HG03039 (cell line): ENCODE results near the gene PTTG1IP.

Experiments
- ATAC-seq: cut with Tn5 transposase; IDR thresholded peaks from one replicate; pipeline ENCODE4 v1.9.1; 2021; ENCODE audit warnings: mild to moderate bottlenecking, moderate library complexity; ENCODE audit not compliant: unreplicated experiment

PTTG1IP gene

DNA sequence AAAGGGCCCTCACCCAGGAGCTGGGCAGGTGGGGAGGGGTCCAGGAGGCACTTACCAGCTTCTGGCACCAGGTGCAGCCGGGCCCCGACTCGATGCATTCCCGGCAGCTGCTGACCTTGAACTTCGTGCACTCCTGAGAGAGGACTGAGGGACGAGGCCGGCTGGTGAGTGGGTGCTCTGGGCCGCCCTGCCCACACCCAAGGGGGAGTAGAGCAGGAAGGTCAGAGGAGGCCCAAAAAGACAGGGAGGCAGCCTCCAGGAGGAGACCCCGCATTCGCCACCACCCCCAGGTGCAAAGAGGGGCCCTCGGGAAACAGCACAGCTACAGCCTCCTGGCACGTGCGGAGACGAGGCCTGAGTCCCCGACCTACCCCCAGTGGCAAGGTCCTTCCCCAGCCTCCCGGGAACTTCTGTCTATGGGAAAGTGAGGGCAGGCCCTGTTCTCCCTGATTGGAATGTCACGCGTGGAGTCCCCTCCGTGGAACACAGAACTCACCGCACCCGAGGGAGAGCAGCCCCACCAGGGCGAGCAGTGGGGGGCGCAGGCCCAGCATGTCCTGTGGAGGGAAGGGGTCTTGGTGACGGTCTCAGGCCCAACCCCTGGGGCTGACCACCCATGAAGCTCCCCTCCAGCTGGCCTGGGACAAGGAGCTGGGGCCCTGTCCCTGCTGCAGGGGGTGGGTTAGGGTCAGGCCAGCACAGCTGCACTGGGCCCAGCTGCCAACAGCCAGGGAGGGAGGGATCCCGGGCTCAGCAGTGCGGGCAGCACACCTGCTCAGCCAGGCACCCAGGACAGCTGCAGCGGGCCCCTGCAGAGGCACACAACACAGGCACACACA, 37.0 kb upstream of the PTTG1IP start:
- no peak for ATAC-seq

DNA sequence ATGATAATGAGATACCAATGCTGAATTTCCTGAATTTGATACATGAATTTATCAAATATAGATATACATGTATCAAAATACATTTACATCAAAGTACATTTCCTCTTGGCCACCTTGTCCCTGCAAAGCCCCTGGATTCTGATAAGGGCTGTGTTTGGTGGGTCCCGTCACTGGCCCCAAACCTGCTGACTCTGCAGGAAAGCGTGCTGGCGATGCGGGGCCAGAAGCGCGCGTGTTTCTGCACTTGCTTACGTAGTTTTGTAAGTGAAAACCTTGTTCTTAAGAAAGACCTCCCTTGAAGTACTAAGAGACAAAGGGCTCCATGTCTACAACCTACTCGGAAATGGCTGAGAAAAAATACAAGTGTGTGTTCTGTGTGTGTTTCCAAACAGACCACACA, 36.2 kb upstream of the PTTG1IP start:
- ATAC-seq, result no peak

DNA sequence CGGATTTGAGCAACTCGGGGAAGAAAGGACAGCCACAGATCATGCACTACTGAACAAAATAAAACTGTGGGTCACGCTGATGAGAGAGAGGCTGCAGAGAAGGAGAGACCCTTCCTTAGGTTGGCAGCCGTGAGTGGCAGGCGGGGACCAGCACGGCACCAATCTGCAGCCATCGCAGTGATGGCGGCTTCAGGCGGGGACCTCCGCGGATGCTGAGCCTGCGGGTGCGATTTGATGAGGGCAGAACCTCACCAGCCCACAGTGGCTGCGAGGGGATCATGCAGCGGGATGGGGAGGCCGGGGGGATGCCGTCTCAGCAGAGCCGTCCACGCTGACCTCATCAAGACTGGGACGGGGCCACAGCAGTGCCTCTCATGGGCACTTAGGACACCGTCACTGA, 35.4 kb upstream of the PTTG1IP start:
- ATAC-seq, result no peak

DNA sequence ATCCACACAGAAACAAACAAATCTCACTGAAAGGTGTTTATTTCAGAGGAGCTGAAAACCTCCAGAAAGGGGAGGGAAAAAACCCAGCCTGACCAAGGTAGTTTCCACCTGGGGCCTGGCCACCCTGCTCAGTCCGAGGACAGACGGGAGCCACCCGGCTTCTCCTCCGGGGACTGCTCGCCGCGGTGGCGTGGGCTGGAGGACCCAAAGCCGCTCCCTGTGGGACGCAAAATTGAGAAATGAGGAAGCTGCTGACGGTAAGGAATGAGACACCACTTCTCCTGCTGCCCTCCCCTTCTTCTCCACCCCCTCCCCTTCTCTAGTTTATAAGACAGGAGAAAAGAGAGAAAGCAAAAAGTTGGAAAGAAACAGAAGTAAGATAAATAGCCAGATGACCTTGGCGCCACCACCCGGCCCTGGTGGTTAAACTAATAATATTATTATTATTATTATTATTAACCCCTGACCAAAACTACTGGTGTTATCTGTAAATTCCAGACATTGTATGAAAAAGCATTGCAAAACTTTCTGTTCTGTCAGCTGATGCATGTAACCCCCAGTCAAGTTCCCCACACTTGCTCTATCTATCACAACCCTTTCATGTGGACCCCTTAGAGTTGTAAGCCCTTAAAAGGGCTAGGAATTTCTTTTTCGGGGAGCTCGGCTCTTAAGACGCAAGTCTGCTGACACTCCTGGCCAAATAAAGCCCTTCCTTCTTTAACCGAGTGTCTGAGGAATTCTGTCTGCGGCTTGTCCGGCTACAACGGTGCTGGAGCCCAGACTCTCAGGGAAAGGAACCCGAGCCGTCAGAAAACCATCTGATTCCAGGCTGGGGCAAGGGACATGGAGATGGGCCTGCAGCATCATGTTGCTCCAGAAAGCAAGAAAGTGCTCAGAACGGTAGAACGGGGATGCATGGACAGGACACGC, 34.7 kb upstream of the PTTG1IP start:
- ATAC-seq, result no peak

DNA sequence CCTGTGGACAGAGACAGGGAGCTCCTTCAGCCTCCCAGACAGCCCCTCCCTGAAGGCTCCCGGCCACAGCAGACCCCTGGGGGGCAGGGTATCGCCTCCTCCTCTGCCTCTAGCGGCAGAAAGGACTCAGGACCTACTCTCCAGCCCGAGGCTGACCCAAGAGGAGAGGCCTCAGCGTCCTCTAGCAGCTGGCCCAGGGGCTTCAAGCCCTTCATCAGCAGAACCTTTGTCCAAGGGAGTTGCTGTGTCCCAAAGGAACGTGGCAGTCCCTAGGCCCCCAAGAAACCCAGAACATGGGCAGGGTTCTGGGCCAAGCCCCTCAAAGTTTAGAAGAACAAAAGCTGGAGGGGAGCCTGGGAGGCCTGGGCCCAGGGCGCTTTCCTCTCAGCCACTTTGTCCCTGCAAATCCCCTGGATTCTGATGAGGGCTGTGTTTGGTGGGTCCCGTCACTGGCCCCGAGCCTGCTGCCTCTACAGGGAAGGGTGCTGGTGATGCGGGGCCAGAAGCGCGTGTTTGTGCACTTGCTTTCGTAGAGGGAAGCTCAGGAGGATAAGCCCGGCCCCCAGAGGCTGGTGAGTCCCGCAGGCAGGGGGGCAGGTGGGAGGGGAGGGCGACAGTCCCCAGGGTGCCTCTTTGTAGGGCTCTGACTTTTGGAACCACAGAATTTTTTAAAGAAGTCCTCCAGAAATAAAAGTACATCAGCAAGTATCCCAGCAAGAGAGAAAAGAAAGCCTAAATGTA, 33.9 kb upstream of the PTTG1IP start:
- no peak for ATAC-seq

DNA sequence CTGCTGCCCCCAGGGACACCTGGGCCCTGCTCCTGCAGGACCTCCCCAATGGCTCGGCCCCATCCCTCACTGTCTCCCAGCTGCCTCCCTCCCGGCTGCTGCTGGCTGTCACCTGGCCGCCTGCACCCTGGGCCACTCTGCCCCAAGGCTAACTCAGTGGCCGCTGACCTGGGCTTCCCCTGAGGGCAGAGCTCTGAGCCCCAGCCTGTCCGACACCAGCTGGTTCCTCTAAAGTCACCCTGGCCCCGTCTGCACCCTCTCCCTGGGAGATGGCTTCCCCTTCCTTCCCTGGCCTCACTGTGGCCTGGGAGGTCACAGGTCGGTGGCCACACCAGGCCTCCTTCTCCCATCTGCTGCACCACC, 32.2 kb upstream of the PTTG1IP start:
- no peak for ATAC-seq

DNA sequence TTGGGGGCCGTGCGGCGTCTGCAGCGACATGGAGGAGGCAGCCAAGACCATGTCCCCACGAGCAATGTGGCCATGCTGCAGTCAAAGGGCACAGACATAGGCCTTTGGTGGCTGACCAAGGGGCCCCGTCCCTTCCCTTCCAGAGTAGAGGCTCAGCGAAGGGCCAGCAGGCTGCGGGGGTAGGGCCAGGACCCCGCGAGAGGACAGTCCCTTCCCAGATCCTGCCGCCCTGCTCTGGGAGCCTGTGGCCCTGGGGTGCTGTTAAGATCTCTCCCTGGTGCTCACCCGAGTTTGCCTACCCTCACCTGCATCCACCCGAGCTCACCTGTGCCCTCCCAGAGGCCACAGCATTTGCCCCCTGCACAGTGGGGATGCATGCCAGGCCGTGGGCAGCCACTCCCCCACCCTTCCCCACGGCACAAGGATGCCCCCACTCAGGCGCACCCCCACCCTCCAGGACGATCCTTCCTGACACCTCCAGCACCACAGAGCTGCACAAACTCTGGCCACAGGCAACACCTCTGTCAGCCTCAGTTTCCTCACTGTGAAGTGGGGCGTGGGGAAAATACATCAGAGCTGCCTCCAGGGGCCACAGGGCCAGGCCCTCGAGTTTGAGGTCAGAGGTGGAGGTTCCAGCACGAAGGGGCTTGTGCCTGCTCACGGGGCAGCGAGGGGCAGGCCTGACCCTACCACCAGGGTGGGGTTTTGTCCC, 31.7 kb upstream of the PTTG1IP start:
- ATAC-seq, result no peak

DNA sequence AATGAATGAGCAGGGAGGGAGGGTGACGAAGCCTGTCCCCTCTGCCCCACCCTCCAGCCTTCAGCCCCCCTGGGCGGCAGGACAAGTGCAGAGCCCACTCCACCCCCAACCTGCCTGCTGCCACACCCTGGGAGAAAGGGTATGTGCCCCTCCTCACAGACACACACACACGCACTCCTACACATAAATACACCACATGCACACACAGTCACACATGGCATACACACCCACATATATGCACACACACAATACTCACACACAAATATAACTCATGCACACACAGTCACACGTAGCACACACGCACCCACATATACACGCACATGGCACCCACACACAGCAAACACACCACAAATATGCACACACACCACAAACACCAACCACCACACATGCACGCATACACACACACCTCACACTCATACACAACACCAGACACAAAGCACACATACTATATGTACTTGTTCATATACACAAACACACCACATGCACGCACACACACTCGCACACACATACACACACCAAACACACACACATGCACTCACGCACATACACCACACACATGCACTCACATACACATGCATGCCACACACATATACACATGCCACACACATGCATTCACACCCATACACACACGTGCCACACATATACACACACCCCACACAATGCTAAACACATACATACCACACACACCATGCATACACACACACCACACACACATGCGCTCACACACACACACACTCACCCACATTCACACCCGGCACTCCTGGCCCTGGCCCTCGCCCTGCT, 30.8 kb upstream of the PTTG1IP start:
- no peak for ATAC-seq

DNA sequence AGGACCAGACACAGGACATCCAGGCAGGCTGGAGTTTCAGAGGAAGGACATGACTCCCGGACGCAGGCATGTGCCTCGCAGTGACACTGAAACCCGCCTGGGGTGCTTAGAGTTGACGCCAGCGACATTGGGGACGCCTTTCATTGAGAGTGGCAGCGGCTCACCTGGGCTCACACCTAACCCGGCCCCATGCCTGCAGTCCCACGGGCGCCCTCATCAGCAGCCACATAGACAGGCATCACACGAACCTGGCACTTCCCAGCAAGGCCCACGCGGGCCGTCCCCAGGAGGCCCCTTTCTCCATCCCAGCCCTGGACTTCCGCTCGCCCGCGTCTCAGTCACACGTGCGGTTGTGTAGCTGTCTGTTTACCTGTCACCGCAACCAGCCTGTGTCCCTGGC, 30.2 kb upstream of the PTTG1IP start:
- no peak for ATAC-seq

DNA sequence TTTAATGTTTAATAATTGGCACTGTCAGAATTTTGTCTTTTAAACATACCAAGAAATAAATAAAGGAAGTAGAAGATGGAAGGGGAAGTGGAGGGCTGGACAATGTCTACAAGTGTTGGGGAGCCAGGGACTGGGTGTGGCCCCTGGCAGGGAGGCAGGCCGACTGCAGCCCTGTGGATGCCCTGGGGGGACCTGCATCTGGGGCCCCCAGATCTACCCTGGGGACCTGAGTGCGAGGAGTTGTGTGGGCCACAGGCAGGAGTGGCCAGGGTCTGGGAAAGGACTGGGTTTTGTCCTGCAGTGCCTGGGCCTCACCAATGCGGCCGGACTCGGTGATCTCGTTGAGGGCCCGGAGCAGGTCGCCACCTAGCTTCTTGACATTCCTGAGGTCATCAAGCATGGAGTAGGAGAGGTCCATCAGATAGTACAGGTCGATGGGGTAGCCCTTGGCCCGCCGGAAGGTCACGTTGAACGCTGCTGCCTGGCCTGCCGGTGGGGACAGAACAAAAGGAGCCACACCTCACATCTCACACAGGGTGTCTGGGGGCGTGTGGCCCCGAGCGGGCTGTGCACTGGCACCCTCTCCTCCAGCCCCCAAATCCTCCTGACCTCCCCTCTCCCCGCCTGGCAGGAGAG, 29.7 kb upstream of the PTTG1IP start:
- no peak for ATAC-seq

DNA sequence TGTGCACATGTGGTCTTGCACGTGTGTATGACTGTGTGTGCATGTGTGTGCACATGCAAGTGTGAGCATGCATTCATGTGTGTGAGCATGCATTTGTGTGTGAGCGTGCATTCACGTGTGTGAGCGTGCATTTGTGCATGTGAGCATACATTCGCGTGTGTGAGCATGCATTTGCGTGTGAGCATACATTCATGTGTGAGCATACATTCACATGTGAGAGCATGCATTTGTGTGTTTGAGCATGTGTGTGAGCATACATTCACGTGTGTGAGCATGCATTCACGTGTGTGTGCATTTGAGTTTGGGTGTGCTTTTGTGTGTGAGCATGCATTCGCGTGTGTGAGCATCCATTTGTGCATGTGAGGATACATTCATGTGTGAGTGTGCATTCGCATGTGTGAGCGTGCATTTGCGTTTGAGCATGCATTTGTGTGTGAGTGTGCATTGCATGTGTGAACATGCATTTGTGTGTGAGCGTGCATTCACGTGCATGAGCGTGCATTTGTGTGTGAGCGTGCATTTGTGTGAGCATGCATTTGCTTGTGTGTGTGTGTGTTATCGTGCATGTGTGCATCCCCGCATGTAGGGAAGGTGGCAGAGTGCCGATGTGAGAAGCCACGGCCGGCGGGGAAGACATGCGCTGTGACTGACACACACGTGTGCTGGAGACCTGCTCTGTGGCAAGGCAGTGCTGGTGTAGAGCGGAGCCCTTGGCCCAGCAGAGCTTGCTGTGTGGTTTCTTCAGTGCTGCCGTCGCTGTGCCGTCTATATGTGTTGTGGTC, 29.0 kb upstream of the PTTG1IP start:
- no peak for ATAC-seq

DNA sequence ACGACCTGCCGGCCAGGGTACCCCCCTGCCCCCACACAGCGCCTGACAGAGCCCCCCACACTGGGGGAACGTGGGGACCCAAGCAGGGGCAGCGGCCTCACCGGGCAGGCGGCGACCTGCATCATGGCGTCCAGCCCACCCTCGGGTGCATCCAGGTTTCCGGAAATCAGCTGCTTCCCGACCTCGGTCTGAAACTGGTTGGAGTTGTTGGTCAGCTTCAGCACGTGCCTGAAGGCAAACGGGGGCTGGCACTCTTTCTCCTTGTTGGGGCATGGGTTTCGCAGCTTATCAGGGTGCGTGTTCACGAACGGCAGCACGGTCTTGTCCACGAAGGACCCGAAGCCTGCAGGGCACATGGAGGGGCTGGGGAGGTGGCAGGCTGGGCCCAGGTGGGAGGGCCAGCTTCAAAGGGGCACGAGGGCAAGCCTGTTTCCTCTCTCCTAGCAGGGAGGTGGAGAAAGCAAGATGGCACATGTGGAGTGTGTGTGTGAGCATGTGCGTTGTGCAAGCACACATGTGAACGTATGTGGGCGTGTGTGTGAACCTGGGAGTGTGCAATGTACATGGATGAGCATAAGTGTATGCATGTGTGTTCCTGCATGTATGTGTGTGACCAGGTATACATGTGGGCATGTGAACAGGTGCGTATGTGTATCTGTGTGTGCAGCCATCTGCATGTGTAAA, 28.0 kb upstream of the PTTG1IP start:
- ATAC-seq, result no peak

DNA sequence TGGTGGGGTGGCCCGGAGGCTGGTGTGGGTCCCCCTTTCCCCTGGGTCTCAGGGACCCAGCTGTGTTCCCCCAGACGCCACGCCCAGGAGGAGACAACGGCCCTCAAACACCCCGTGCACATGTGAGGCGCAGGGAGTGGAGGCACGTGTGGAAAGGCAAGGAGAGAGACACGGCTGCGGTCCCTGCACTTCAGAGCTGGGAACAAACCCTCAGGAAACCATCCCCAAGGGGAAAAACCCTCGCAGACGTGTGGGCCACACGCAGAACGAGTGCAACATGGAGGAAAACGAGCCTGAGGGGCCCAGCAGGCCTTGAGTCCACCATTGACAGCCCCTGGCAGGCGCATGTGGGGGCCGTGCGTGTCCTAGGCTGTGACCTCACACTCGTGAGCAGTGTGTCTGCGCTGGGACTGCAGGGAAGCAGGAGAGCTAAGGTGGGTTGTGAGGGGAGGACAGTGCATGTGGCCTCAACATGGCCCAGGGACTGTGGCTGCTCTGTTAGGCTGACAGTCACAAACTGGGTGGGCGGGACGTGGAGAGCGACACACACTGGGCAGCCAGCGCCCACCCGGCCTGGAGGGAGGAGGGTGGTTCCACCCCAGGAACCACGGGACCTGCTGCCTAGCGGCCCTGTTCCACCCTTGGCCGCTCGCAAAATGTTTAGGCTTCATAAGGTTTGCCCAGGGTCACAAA, 27.2 kb upstream of the PTTG1IP start:
- ATAC-seq, result no peak

DNA sequence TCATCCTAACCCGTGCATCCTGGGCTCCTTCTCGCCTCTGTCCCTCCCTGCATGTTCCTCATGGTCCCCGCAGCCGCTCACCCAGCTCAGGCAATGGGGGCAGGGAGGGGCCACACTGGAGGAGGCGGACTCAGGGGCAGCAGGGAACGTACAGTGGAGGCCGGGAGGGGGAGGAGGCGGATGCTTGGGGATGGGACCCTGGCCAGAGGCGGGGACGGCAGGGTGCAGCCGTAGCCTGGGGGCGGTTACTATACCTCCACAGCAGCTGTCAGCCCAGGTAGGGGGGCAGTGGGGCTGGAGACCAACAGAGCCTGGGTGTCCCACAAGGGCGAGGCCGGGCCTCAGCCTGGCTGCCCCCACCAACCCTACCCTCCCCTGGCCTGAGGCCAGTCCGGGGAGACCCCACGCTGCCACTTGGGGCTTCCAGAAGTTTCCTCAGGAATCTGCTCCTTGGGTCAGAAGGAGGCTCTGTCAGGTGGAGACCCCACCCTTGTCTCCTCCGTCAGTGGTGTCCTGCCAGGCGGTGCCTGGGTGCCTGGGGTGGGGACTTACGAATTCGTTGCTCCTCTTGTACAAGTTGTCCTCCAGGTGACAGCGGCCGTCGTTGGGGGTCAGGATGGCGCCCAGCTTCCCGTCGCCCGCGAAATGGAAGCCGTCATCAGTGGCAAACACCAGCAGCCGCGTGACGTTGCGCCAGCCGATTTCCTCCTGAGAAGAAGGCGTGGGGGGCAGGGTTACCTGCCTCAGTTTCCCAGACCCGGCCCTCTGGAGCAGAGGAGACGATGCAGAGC, 26.5 kb upstream of the PTTG1IP start:
- no peak for ATAC-seq

DNA sequence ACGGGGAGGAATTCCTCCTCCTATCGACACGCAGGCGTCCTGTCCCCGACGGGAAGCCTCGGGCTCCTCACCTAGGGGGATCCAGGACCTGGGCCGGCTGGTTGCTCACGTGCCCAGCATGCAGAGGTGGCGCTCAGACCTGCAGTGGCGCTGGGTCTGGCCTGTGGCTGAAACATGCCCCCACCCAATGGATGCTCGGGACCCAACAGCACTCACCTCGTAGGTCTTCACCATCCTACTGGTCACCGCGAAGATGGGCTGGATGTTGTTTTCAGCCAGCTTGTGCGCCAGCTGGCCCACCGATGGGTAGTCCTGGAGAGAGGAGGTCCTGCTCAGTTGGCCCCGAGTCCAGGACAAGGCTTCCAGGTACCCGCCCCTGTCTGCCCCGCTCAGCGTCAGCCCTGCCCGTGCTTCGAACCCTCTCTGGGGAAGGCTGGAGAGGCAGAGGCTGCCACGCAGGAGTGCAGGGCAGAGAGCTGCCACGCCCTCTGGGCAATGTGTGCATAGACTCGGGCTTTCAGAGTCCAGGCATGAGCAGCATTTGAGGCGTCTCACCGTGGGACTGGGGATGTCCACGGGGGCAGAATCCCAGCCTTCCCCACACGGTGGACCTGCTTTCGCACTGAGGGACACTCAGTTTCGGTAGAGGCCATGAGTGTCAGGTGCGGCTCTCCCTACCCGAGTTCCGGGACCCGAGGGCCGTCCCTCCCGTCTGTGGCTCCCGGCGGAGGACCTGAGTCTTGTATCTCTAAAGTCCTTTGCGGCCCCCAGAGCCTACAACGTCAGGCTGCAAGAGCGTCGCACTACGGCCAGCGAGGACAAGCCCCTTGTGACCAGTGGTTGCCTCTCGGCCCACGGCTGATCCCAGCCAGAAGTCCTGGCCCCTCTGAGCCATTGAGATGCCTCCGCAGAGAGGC, 25.6 kb upstream of the PTTG1IP start:
- ATAC-seq, result no peak

DNA sequence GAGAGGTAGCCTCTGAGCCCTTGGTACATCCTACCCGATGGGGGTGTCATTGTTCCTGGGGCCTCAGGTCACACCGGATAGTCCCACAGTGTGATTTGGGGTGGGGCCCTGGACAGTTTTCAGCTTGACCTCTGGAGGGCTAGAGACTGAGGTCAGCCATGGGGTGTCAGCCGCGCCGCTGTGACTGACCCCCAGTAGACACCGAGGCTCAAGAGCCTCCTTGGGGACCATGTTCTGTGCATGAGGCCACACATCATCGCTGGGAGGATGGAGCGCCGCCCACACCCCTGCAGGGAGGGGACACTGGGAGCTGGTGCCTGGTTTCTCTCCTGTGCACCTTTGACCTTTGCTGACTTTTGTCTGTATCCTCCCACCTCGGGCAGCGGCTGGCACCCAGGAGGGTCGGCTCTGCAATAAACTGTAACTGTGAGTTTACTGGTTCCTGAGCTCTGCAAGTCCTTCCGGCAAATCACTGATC, 24.6 kb upstream of the PTTG1IP start:
- ATAC-seq, result no peak
